HL-60 (cell line): Measurements from ENCODE around the gene NT5C2.

Source experiments
- DNase-seq, 2 experiments: peaks; one replicate each; pipeline ENCODE4 v3.0.0-alpha.2; 2010 to 2020; ENCODE audit warnings: low read depth in 1 of 2, low spot score in 1 of 2
- H3K27ac ChIP-seq: fragments of 250-450 bp; sonication (Bioruptor Pico); replicated peaks from 2 replicates; pipeline ENCODE4 v1.5.1; 2020; ENCODE audit warnings: mild to moderate bottlenecking, moderate library complexity
- H3K27me3 ChIP-seq: fragments of 250-450 bp; sonication (Bioruptor Pico); 2 replicates; pipeline ENCODE4 v1.5.1; 2021; ENCODE audit warnings: mild to moderate bottlenecking, moderate library complexity; ENCODE audit not compliant: insufficient read depth, poor library complexity, severe bottlenecking
- H3K4me3 ChIP-seq: replicated peaks from 2 replicates; pipeline ENCODE4 v1.5.1; 2011; ENCODE audit warnings: mild to moderate bottlenecking, control low read depth, low read length; ENCODE audit not compliant: insufficient read depth
- GABPA ChIP-seq: IDR thresholded peaks from 2 replicates; pipeline ENCODE4 v1.6.1; 2012; ENCODE audit warnings: low read depth
- POLR2AphosphoS5 ChIP-seq: IDR thresholded peaks from 2 replicates; pipeline ENCODE4 v1.6.1; 2012; ENCODE audit warnings: low read depth
- REST ChIP-seq: IDR thresholded peaks from 2 replicates; pipeline ENCODE4 v1.6.1; 2012; ENCODE audit warnings: low read depth; ENCODE audit not compliant: insufficient replicate concordance
- SPI1 ChIP-seq: IDR thresholded peaks from 2 replicates; pipeline ENCODE4 v1.6.1; 2012; ENCODE audit warnings: low read depth, mild to moderate bottlenecking, borderline replicate concordance
- TF ChIP-seq, protein P1 (sequence below): IDR thresholded peaks from one replicate; pipeline ENCODE4 v1.5.1; 2011; ENCODE audit warnings: low read length, control low read depth, inconsistent platforms; ENCODE audit not compliant: insufficient read depth

The NT5C2 gene

GRCh38 chr10:103154521-103155299 lies 38.4 kb downstream of the NT5C2 start:
- no peak overlapping the region for H3K4me3 ChIP-seq
- H3K27ac ChIP-seq, result no peak overlapping the region
- no peak for DNase-seq
- H3K27me3 ChIP-seq, result no peaks in the 10 kb centered on the region
- TF ChIP-seq REST (no peak), POLR2AphosphoS5 (no peak)
- TF ChIP-seq, protein P1, sequence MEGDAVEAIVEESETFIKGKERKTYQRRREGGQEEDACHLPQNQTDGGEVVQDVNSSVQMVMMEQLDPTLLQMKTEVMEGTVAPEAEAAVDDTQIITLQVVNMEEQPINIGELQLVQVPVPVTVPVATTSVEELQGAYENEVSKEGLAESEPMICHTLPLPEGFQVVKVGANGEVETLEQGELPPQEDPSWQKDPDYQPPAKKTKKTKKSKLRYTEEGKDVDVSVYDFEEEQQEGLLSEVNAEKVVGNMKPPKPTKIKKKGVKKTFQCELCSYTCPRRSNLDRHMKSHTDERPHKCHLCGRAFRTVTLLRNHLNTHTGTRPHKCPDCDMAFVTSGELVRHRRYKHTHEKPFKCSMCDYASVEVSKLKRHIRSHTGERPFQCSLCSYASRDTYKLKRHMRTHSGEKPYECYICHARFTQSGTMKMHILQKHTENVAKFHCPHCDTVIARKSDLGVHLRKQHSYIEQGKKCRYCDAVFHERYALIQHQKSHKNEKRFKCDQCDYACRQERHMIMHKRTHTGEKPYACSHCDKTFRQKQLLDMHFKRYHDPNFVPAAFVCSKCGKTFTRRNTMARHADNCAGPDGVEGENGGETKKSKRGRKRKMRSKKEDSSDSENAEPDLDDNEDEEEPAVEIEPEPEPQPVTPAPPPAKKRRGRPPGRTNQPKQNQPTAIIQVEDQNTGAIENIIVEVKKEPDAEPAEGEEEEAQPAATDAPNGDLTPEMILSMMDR, result no peak

GRCh38 chr10:103153302-103154197 lies 39.5 kb downstream of the NT5C2 start:
- peak overlapping the region; percentile 29 for H3K27ac ChIP-seq
- no peak overlapping the region for H3K4me3 ChIP-seq
- H3K27me3 ChIP-seq, result no peaks in the 10 kb centered on the region
- TF ChIP-seq REST (no peak), SPI1 (no peak), POLR2AphosphoS5 (no peak), GABPA (no peak)
- TF ChIP-seq, protein P1, result no peak
- no peak for DNase-seq

GRCh38 chr10:103149991-103150622 lies 43.0 kb downstream of the NT5C2 start:
- TF ChIP-seq SPI1, result no peak
- TF ChIP-seq, protein P1, result no peak
- no peak for TF ChIP-seq GABPA
- no peak for TF ChIP-seq REST
- no peak for TF ChIP-seq POLR2AphosphoS5
- Histone ChIP-seq H3K27me3 (no peaks in the 10 kb centered on the region), H3K4me3 (no peak overlapping the region), H3K27ac (no peak overlapping the region)
- no peak for DNase-seq
